ENCODE measurements around the gene COX18. TPM values are rescaled to one million over a fixed set of nuclear protein-coding genes. Genes with fewer than 3 reads are reported as not detected.

Gene COX18
- total and polyA plus RNA-seq, 2 of the 4 experiments (the other 2 are of a cell fraction) = 8.0 to 22.0 TPM

DNA sequence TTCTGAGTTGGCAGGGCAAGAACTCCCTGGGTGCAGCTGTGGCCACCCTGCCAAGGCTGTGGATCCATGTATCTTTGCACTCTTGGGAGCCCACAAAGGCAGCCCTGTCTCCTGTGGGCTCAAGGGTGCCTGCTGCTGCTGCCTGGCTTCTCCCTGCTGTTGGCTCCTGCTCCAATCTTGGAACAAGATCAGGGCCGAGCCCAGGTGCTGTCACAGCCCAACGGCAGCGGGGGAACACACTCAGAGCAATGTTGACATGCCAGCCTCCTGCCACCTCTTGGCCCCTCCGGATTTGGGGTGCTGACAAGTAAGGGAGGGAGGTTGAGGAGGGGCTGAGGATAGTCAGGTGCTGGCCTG is 57.9 kb downstream of the COX18 start:
- POLR2A ChIA-PET (ENCODE audit: unreplicated experiment) = no interaction called here
- H3K4me1 ChIP-seq (ENCODE audit: control insufficient read depth, insufficient read depth, low read length) = no peaks in the 10 kb centered on the region
- H2AK5ac ChIP-seq (ENCODE audit: low read depth, low read length) = no peak overlapping the region
- H3K36me3 ChIP-seq (ENCODE audit: control insufficient read depth, insufficient read depth, low read length) = no peaks in the 10 kb centered on the region
- H3K4me2 ChIP-seq (ENCODE audit: low read depth, low read length) = no peak overlapping the region
- dilution Hi-C loops (cut with HindIII; ENCODE audit: low sequenced_read_pairs, unreplicated experiment) = no loop called here
- H3K9me3 ChIP-seq (ENCODE audit: control insufficient read depth, insufficient read depth, low read length) = peaks cover 7% of the 10 kb centered on the region; the same call in 1 of the 2 replicates
- H3K4me3 ChIP-seq (ENCODE audit: insufficient read depth, low read depth, low read length) = no peak overlapping the region
- H3K79me1 ChIP-seq (ENCODE audit: low read depth in 1 of 2, low read length in 2 of 2) = no peaks in the 10 kb centered on the region
- intact Hi-C loops (cut with micrococcal nuclease) = no loop called here
- BruUV-seq (replicated peaks) = no TSS peak
- H4K8ac ChIP-seq (ENCODE audit: low read depth in 2 of 2, low read length in 2 of 2) = no peak overlapping the region
- no peak overlapping the region for H4K5ac ChIP-seq (ENCODE audit: low read depth, low read length)
- no peak overlapping the region for H3K18ac ChIP-seq (ENCODE audit: low read depth, low read length)
- no peak overlapping the region for H2BK5ac ChIP-seq (ENCODE audit: low read depth, low read length, poor library complexity, severe bottlenecking)
- H4K91ac ChIP-seq (ENCODE audit: insufficient read depth, low read depth, low read length) = no peak overlapping the region
- no peak overlapping the region for H2AK9ac ChIP-seq (replicated peaks; ENCODE audit: low read depth, low read length, poor library complexity)
- H3K14ac ChIP-seq (replicated peaks; ENCODE audit: low read depth, low read length) = no peak overlapping the region
- H3K27ac ChIP-seq (ENCODE audit: insufficient read depth, low read length) = no peak overlapping the region
- H2AFZ ChIP-seq (replicated peaks; ENCODE audit: low read length, poor library complexity) = no peak overlapping the region
- 56% methylated on average over 4 of the region's 4 CpGs; no CpG with 5 or more reads in 1 of the 2 experiments for WGBS, 2 experiments (ENCODE audit: extremely low coverage in 2 of 2, insufficient read length in 1 of 2)
- no peak overlapping the region for H3K4ac ChIP-seq (ENCODE audit: low read depth, low read length)
- H2BK20ac ChIP-seq (ENCODE audit: low read depth, low read length) = no peak overlapping the region
- in situ Hi-C loops (cut with MboI; ENCODE audit: low sequenced_read_pairs) = no loop called here
- H3K23ac ChIP-seq (ENCODE audit: low read depth, low read length) = no peak overlapping the region
- no peak overlapping the region for H3K56ac ChIP-seq (ENCODE audit: extremely low read depth, insufficient read depth, low read length)
- no peaks in the 10 kb centered on the region for H3K9me1 ChIP-seq (ENCODE audit: insufficient read depth, low read length)
- no peak overlapping the region for H2BK120ac ChIP-seq (ENCODE audit: low read depth, low read length)
- H3K27me3 ChIP-seq (ENCODE audit: control insufficient read depth, insufficient read depth, low read length) = no peaks in the 10 kb centered on the region; the same call in 1 of the 2 replicates
- ATAC-seq (ENCODE audit: low read depth) (no peak), DNase-seq (no peak)
- no peak overlapping the region for H2BK15ac ChIP-seq (ENCODE audit: low read depth, low read length)
- TF ChIP-seq RCOR1 (IDR thresholded peaks at IDR 0.05; ENCODE audit: insufficient replicate concordance, low read length) (no peak), MAFK (IDR thresholded peaks at IDR 0.05; ENCODE audit: low read depth, low read length) (no peak)
- H4K20me1 ChIP-seq (ENCODE audit: insufficient read depth, low read length) = no peaks in the 10 kb centered on the region
- H3K9ac ChIP-seq (ENCODE audit: low read depth, low read length) = no peak overlapping the region
- CTCF ChIA-PET = no interaction called here
